Stimulated activated CD8-positive, alpha-beta memory T cell treated with anti-CD3 and anti-CD28 coated beads, Interleukin-2, amount 100 ng/mL, for 48 hours (primary cell): ENCODE data around the gene NUP93.
"Not testable (repeated sequence)": the region's sequence is repeated elsewhere in the genome, so short reads cannot be mapped to it uniquely, and the experiment has no call there.

Experiments used
- DNase-seq, 2 donors: peaks; one replicate each; pipeline ENCODE4 v3.0.0-alpha.2; 2020; ENCODE audit warnings: low read depth in 2 of 2

The NUP93 gene

GRCh38 chr16:56849690-56850680, 120.1 kb downstream of the NUP93 start:
- no peak for DNase-seq

- DNase-seq, result no peak
These were observed 121.9 kb downstream of the NUP93 start for GRCh38 chr16:56851671-56852400.

- no peak for DNase-seq
These were observed 122.4 kb downstream of the NUP93 start for GRCh38 chr16:56852401-56852730.

- DNase-seq, result no peak
These were observed 123.0 kb downstream of the NUP93 start for GRCh38 chr16:56852968-56853367.

GRCh38 chr16:56855201-56855600, 125.3 kb downstream of the NUP93 start:
- no peak for DNase-seq

GRCh38 chr16:56855946-56856345, 126.0 kb downstream of the NUP93 start:
- no peak for DNase-seq

GRCh38 chr16:56856876-56857447, 127.0 kb downstream of the NUP93 start:
- DNase-seq, result no peak

GRCh38 chr16:56858374-56858773, 128.4 kb downstream of the NUP93 start:
- no peak for DNase-seq

- no peak for DNase-seq
These were observed 129.7 kb downstream of the NUP93 start for GRCh38 chr16:56859636-56860035.

GRCh38 chr16:56860226-56861020, 130.5 kb downstream of the NUP93 start:
- DNase-seq, result no peak

GRCh38 chr16:56861092-56861610, 131.2 kb downstream of the NUP93 start:
- DNase-seq, result no peak

- no peak for DNase-seq
These were observed 131.8 kb downstream of the NUP93 start for GRCh38 chr16:56861756-56862155.

- no peak for DNase-seq
These were observed 132.8 kb downstream of the NUP93 start for GRCh38 chr16:56862776-56863175.

GRCh38 chr16:56864960-56865359, 135.0 kb downstream of the NUP93 start, which contains the start of gene SLC12A3:
TSS of gene SLC12A3 (plus strand) at chr16:56865207. CDS start at chr16:56865236, 29 bp downstream.
- DNase-seq, result no peak

- no peak for DNase-seq
These were observed 135.6 kb downstream of the NUP93 start for GRCh38 chr16:56865394-56866062.

- no peak for DNase-seq
These were observed 137.3 kb downstream of the NUP93 start for GRCh38 chr16:56866955-56867830.

GRCh38 chr16:56868175-56868574, 138.2 kb downstream of the NUP93 start:
- DNase-seq, result no peak

GRCh38 chr16:56868766-56869165, 138.8 kb downstream of the NUP93 start:
- not testable (repeated sequence) for DNase-seq

GRCh38 chr16:56869513-56870275, 139.8 kb downstream of the NUP93 start:
- peak in 1 of 2 donors; percentile 28 for DNase-seq
